Neural progenitor cell (in vitro differentiated cells): ENCODE data around the gene IGFBP6. TPM values are rescaled to one million over a fixed set of nuclear protein-coding genes. Genes with fewer than 3 reads are reported as not detected.
A peak's percentile ranks its signal among the peaks of the same experiment; 100 is the strongest.

Experiments used
- DNase-seq: peaks from one replicate; pipeline ENCODE4 v3.0.0-alpha.2; 2016; ENCODE audit warnings: low spot score
- H2AFZ ChIP-seq: fragments of 200-600 bp; sonication (generic); replicated peaks from 2 replicates; pipeline ENCODE4 v1.6.1; 2016; ENCODE audit warnings: antibody characterized with exemption
- H3F3A ChIP-seq: fragments of 200-600 bp; sonication (generic); 2 replicates; pipeline ENCODE4 v1.6.1; 2016; ENCODE audit warnings: antibody characterized with exemption, low read depth
- H3K27ac ChIP-seq: fragments of 200-600 bp; sonication (generic); 2 replicates; pipeline ENCODE4 v1.5.1; 2016; ENCODE audit warnings: mild to moderate bottlenecking
- H3K27me3 ChIP-seq: fragments of 200-600 bp; sonication (generic); 2 replicates; pipeline ENCODE4 v1.6.1; 2016; ENCODE audit warnings: mild to moderate bottlenecking, moderate library complexity
- H3K36me3 ChIP-seq: fragments of 200-600 bp; sonication (generic); 2 replicates; pipeline ENCODE4 v1.5.1; 2016
- H3K4me1 ChIP-seq: fragments of 200-600 bp; sonication (generic); 2 replicates; pipeline ENCODE4 v1.6.1; 2016; ENCODE audit warnings: mixed run types
- H3K4me2 ChIP-seq: fragments of 200-600 bp; sonication (generic); 2 replicates; pipeline ENCODE4 v1.6.1; 2016
- H3K4me3 ChIP-seq: fragments of 200-600 bp; sonication (generic); 2 replicates; pipeline ENCODE4 v1.5.1; 2016
- H3K79me2 ChIP-seq: fragments of 200-600 bp; sonication (generic); 2 replicates; pipeline ENCODE4 v1.6.1; 2016; ENCODE audit warnings: low read depth
- H3K9ac ChIP-seq: fragments of 200-600 bp; sonication (generic); 2 replicates; pipeline ENCODE4 v1.6.1; 2016
- H3K9me3 ChIP-seq: fragments of 200-600 bp; sonication (generic); 2 replicates; pipeline ENCODE4 v1.5.1; 2016; ENCODE audit warnings: low read depth
- H4K20me1 ChIP-seq: fragments of 200-600 bp; sonication (generic); 2 replicates; pipeline ENCODE4 v1.6.1; 2016; ENCODE audit warnings: low read depth
- H3K27ac Mint-ChIP-seq: 3 replicates; pipeline ENCODE4 v1.8.0; 2021; ENCODE audit warnings: mixed read lengths
- H3K27me3 Mint-ChIP-seq: 2 replicates; pipeline ENCODE4 v1.8.0; 2022; ENCODE audit warnings: low read depth, mild to moderate bottlenecking, inconsistent platforms, moderate library complexity, mixed read lengths; ENCODE audit not compliant: insufficient read depth
- H3K36me3 Mint-ChIP-seq: 3 replicates; pipeline ENCODE4 v1.8.0; 2021; ENCODE audit warnings: mixed read lengths
- H3K4me1 Mint-ChIP-seq: 3 replicates; pipeline ENCODE4 v1.8.0; 2021; ENCODE audit warnings: mixed read lengths
- H3K4me3 Mint-ChIP-seq: 3 replicates; pipeline ENCODE4 v1.8.0; 2021; ENCODE audit warnings: mild to moderate bottlenecking, moderate library complexity, mixed read lengths
- H3K9me3 Mint-ChIP-seq: 3 replicates; pipeline ENCODE4 v1.8.0; 2020; ENCODE audit warnings: mixed read lengths
- EZH2 ChIP-seq: fragments of 200-600 bp; sonication (generic); IDR thresholded peaks from 2 replicates; pipeline ENCODE4 v1.6.1; 2017; ENCODE audit warnings: antibody characterized with exemption, mild to moderate bottlenecking, moderate library complexity
- EZH2phosphoT487 ChIP-seq: fragments of 200-600 bp; sonication (generic); IDR thresholded peaks from 2 replicates; pipeline ENCODE4 v1.6.1; 2017; ENCODE audit warnings: antibody characterized with exemption
- total RNA-seq: library from RNA; depleted of rRNA; stranded (reverse); fragments of >200 nt; gene quantifications from 2 replicates; pipeline ENCODE4 v1.2.3, GENCODE V29; 2015; ENCODE audit warnings: low replicate concordance
- TF ChIP-seq, protein P1 (sequence below): fragments of 200-600 bp; sonication (generic); IDR thresholded peaks from 2 replicates; pipeline ENCODE4 v1.5.1; 2017; ENCODE audit warnings: antibody characterized with exemption, mild to moderate bottlenecking

The IGFBP6 gene
- total RNA-seq, 1 donor from 2014 or later, result 2.6 TPM

- Mint-ChIP-seq H3K27ac (no peak overlapping the region), H3K4me1 (peaks cover 38% of the 10 kb centered on the region), H3K9me3 (peaks cover 2% of the 10 kb centered on the region), H3K27me3 (peaks cover 5% of the 10 kb centered on the region), H3K4me3 (peak overlapping the region; percentile 52), H3K36me3 (peaks cover 23% of the 10 kb centered on the region)
- peaks cover 16% of the 10 kb centered on the region for H3F3A ChIP-seq
- H2AFZ ChIP-seq, result no peak overlapping the region
- no peak for TF ChIP-seq EZH2
- TF ChIP-seq EZH2phosphoT487, result no peak
- TF ChIP-seq, protein P1, sequence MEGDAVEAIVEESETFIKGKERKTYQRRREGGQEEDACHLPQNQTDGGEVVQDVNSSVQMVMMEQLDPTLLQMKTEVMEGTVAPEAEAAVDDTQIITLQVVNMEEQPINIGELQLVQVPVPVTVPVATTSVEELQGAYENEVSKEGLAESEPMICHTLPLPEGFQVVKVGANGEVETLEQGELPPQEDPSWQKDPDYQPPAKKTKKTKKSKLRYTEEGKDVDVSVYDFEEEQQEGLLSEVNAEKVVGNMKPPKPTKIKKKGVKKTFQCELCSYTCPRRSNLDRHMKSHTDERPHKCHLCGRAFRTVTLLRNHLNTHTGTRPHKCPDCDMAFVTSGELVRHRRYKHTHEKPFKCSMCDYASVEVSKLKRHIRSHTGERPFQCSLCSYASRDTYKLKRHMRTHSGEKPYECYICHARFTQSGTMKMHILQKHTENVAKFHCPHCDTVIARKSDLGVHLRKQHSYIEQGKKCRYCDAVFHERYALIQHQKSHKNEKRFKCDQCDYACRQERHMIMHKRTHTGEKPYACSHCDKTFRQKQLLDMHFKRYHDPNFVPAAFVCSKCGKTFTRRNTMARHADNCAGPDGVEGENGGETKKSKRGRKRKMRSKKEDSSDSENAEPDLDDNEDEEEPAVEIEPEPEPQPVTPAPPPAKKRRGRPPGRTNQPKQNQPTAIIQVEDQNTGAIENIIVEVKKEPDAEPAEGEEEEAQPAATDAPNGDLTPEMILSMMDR, result peak; percentile 26
- H3K4me2 ChIP-seq, result peak overlapping the region; percentile 63
- H3K36me3 ChIP-seq, result no peaks in the 10 kb centered on the region
- peaks cover 19% of the 10 kb centered on the region for H3K4me1 ChIP-seq
- H3K27ac ChIP-seq, result no peak overlapping the region
- H3K4me3 ChIP-seq, result no peak overlapping the region
- H4K20me1 ChIP-seq, result peaks cover 22% of the 10 kb centered on the region
- no peaks in the 10 kb centered on the region for H3K27me3 ChIP-seq
- H3K79me2 ChIP-seq, result no peaks in the 10 kb centered on the region
- DNase-seq, result peak; percentile 72
- H3K9ac ChIP-seq, result no peak overlapping the region
- no peaks in the 10 kb centered on the region for H3K9me3 ChIP-seq
Measured at GRCh38 chr12:53071591-53072551, 25.6 kb upstream of the IGFBP6 start.

GRCh38 chr12:53073881-53074280 is 23.6 kb upstream of the IGFBP6 start:
- no peak overlapping the region for H3K4me3 ChIP-seq
- peaks cover 22% of the 10 kb centered on the region for H4K20me1 ChIP-seq
- H3K4me1 ChIP-seq, result peaks cover 25% of the 10 kb centered on the region
- no peak for DNase-seq
- H3K4me1 Mint-ChIP-seq, result peaks cover 42% of the 10 kb centered on the region
- no peak overlapping the region for H2AFZ ChIP-seq
- TF ChIP-seq EZH2phosphoT487, result no peak
- TF ChIP-seq EZH2, result no peak
- TF ChIP-seq, protein P1, result no peak
- peaks cover 24% of the 10 kb centered on the region for H3F3A ChIP-seq
- H3K27ac ChIP-seq, result no peak overlapping the region
- H3K9ac ChIP-seq, result no peak overlapping the region
- H3K79me2 ChIP-seq, result no peaks in the 10 kb centered on the region
- H3K4me3 Mint-ChIP-seq, result no peak overlapping the region
- peaks cover 2% of the 10 kb centered on the region for H3K9me3 Mint-ChIP-seq
- no peaks in the 10 kb centered on the region for H3K9me3 ChIP-seq
- no peaks in the 10 kb centered on the region for H3K36me3 ChIP-seq
- H3K27me3 Mint-ChIP-seq, result peaks cover 2% of the 10 kb centered on the region
- no peaks in the 10 kb centered on the region for H3K27me3 ChIP-seq
- no peak overlapping the region for H3K4me2 ChIP-seq
- no peak overlapping the region for H3K27ac Mint-ChIP-seq
- H3K36me3 Mint-ChIP-seq, result peaks cover 23% of the 10 kb centered on the region

GRCh38 chr12:53074283-53074998 is 23.0 kb upstream of the IGFBP6 start:
- Histone ChIP-seq H3K27me3 (no peaks in the 10 kb centered on the region), H3K9me3 (no peaks in the 10 kb centered on the region), H3K4me1 (peaks cover 25% of the 10 kb centered on the region), H3K79me2 (no peaks in the 10 kb centered on the region), H3K4me3 (no peak overlapping the region), H3K36me3 (no peaks in the 10 kb centered on the region), H2AFZ (no peak overlapping the region), H3K27ac (no peak overlapping the region), H3K9ac (no peak overlapping the region), H3F3A (peaks cover 27% of the 10 kb centered on the region), H4K20me1 (peaks cover 22% of the 10 kb centered on the region), H3K4me2 (no peak overlapping the region)
- Mint-ChIP-seq H3K36me3 (peaks cover 23% of the 10 kb centered on the region), H3K9me3 (peaks cover 2% of the 10 kb centered on the region), H3K27ac (no peak overlapping the region), H3K4me3 (no peak overlapping the region), H3K4me1 (peaks cover 40% of the 10 kb centered on the region), H3K27me3 (peaks cover 2% of the 10 kb centered on the region)
- TF ChIP-seq, protein P1, result no peak
- TF ChIP-seq EZH2phosphoT487, result no peak
- TF ChIP-seq EZH2, result no peak
- no peak for DNase-seq
